Natural killer cell (primary cell): Measurements from ENCODE around the gene HTRA3. TPM values are rescaled to one million over a fixed set of nuclear protein-coding genes. Genes with fewer than 3 reads are reported as not detected.
A peak's percentile ranks its signal among the peaks of the same experiment; 100 is the strongest.

ENCODE experiments used
- ATAC-seq, 3 donors: fragments of 150-1000 bp in 2 of 3; fragments of 200-7000 bp in 1 of 3; cut with Tn5 transposase; 1 replicate in 1 of 3; 2 replicates in 2 of 3; pipeline ENCODE4 v1.10.0; 2021; ENCODE audit warnings: mild to moderate bottlenecking in 2 of 3, moderate library complexity in 2 of 3
- DNase-seq, 2 donors: peaks; one replicate each; pipeline versions ENCODE4 v3.0.0 to v3.0.0-alpha.2; 2013 to 2021; ENCODE audit warnings: mixed read lengths in 1 of 2
- H3K27ac ChIP-seq: one replicate; pipeline ENCODE4 v1.5.1; 2013; ENCODE audit warnings: mild to moderate bottlenecking, low read length
- H3K27me3 ChIP-seq: one replicate; pipeline ENCODE4 v1.6.1; 2013; ENCODE audit warnings: low read length; ENCODE audit not compliant: control insufficient read depth, insufficient read depth
- H3K36me3 ChIP-seq: one replicate; pipeline ENCODE4 v1.6.1; 2013; ENCODE audit warnings: low read length; ENCODE audit not compliant: control insufficient read depth, insufficient read depth
- H3K4me1 ChIP-seq: one replicate; pipeline ENCODE4 v1.6.1; 2013; ENCODE audit warnings: low read length; ENCODE audit not compliant: control insufficient read depth, insufficient read depth
- H3K4me3 ChIP-seq: one replicate; pipeline ENCODE4 v1.5.1; 2013; ENCODE audit warnings: low read length
- H3K9me3 ChIP-seq: one replicate; pipeline ENCODE4 v1.6.1; 2013; ENCODE audit warnings: low read length; ENCODE audit not compliant: control insufficient read depth, insufficient read depth
- H3K27ac Mint-ChIP-seq, 2 donors: one replicate each; pipeline ENCODE4 v1.8.0; 2022; ENCODE audit warnings: mild to moderate bottlenecking in 2 of 2, mixed read lengths in 2 of 2, moderate library complexity in 1 of 2
- H3K27me3 Mint-ChIP-seq, 2 donors: one replicate each; pipeline ENCODE4 v1.8.0; 2022; ENCODE audit warnings: low read depth in 2 of 2, mixed read lengths in 2 of 2
- H3K36me3 Mint-ChIP-seq: one replicate; pipeline ENCODE4 v1.8.0; 2022; ENCODE audit warnings: mixed read lengths
- H3K4me1 Mint-ChIP-seq, 2 donors: one replicate each; pipeline ENCODE4 v1.8.0; 2022; ENCODE audit warnings: mixed read lengths in 2 of 2
- H3K4me3 Mint-ChIP-seq: one replicate; pipeline ENCODE4 v1.8.0; 2022; ENCODE audit warnings: mild to moderate bottlenecking, moderate library complexity, mixed read lengths
- H3K9me3 Mint-ChIP-seq, 2 donors: one replicate each; pipeline ENCODE4 v1.8.0; 2022; ENCODE audit warnings: mixed read lengths in 2 of 2
- WGBS: methylation state at CpG from one replicate; pipeline ENCODE4 v1.1.7; 2013; ENCODE audit warnings: missing lambda C conversion rate; ENCODE audit not compliant: insufficient coverage; 5-methylcytosine and 5-hydroxymethylcytosine counted together
- intact Hi-C: fragments of 100-400 bp; cut with micrococcal nuclease; formaldehyde crosslinking; loops from one replicate; pipeline ENCODE4 v1.14.2; 2022
- total RNA-seq, 4 donors: library from RNA; stranded (reverse); fragments of 120-200 nt in 1 of 4; gene quantifications; one replicate each; pipeline versions ENCODE4 v1.2.3 to v1.2.4, GENCODE V29; 2013 to 2022
- TF ChIP-seq, protein P1 (sequence below): fragments of 200-600 bp; IDR thresholded peaks from one replicate; pipeline ENCODE4 v1.8.0; 2022; ENCODE audit warnings: antibody characterized with exemption

The HTRA3 gene
- total RNA-seq, 3 donors from 2014 or later (not counting 1 experiment from before 2014, with no cell fraction given): not detected

DNA sequence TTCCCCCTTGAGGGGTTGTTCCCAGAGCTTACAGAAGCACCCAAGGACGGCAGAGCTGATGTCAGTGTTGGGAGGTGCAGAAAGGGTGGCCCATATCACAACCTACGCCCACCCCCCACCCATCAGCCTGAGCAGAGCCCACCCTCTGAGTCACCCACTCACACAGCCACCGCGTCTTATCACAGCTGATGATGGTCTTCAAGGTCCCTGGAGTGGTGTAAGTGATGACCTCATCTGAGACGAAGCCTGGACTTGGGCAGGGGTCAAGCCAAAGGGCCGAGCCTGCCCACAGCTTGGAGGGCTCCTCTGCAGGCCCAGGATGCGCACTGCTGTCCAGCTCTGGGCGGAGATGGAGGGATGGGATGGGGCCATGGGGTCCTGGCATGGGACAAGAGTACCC is 3.0 kb upstream of the HTRA3 start:
- ATAC-seq (no peak), DNase-seq (no peak)
- intact Hi-C loops: no loop called here
- H3K4me3 Mint-ChIP-seq: no peak overlapping the region
- TF ChIP-seq, protein P1, sequence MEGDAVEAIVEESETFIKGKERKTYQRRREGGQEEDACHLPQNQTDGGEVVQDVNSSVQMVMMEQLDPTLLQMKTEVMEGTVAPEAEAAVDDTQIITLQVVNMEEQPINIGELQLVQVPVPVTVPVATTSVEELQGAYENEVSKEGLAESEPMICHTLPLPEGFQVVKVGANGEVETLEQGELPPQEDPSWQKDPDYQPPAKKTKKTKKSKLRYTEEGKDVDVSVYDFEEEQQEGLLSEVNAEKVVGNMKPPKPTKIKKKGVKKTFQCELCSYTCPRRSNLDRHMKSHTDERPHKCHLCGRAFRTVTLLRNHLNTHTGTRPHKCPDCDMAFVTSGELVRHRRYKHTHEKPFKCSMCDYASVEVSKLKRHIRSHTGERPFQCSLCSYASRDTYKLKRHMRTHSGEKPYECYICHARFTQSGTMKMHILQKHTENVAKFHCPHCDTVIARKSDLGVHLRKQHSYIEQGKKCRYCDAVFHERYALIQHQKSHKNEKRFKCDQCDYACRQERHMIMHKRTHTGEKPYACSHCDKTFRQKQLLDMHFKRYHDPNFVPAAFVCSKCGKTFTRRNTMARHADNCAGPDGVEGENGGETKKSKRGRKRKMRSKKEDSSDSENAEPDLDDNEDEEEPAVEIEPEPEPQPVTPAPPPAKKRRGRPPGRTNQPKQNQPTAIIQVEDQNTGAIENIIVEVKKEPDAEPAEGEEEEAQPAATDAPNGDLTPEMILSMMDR: no peak
- H3K27ac ChIP-seq: no peak overlapping the region
- no peak overlapping the region for H3K4me3 ChIP-seq
- H3K27me3 ChIP-seq: peaks cover 5% of the 10 kb centered on the region
- no peaks in the 10 kb centered on the region for H3K36me3 ChIP-seq
- no peaks in the 10 kb centered on the region for H3K4me1 Mint-ChIP-seq
- WGBS: 90% methylated on average over 6 of the region's 8 CpGs
- peaks cover 21 to 24% of the 10 kb centered on the region in 2 donors for H3K27me3 Mint-ChIP-seq
- H3K27ac Mint-ChIP-seq: no peak overlapping the region
- peaks cover 7% of the 10 kb centered on the region for H3K4me1 ChIP-seq
- no peaks in the 10 kb centered on the region for H3K9me3 Mint-ChIP-seq
- no peaks in the 10 kb centered on the region for H3K36me3 Mint-ChIP-seq
- H3K9me3 ChIP-seq: no peaks in the 10 kb centered on the region

DNA sequence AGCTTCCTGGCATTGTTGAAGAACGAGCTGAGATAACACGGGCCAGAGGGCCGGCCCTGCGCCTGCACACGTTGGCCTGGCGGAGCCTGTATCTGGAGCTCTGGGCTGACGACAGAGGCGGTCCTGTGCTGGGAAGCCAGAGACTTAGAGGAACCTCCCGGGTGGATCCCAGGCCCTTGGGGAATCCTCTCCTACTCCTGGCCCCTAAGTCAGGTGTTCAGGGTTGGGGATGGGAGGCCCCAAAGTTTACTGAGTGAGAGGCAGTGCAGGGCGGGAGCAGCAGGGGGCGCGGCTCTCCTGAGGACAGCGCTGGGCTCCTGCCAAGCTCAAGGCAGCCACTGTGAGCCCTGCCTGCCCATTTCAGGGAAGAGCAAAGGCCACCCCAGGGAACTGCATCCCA is 2.5 kb upstream of the HTRA3 start:
- no peaks in the 10 kb centered on the region for H3K36me3 ChIP-seq
- H3K4me3 ChIP-seq: no peak overlapping the region
- H3K4me1 ChIP-seq: peaks cover 2% of the 10 kb centered on the region
- Mint-ChIP-seq H3K9me3 (no peaks in the 10 kb centered on the region), H3K27me3 (peaks cover 23 to 25% of the 10 kb centered on the region in 2 donors), H3K4me1 (no peaks in the 10 kb centered on the region), H3K27ac (no peak overlapping the region), H3K4me3 (no peak overlapping the region), H3K36me3 (no peaks in the 10 kb centered on the region)
- ATAC-seq: peak in 1 of 3 donors; percentile 52
- TF ChIP-seq, protein P1: peak; percentile 20
- 75% methylated on average over 13 of the region's 13 CpGs for WGBS
- H3K27me3 ChIP-seq: peaks cover 5% of the 10 kb centered on the region
- H3K9me3 ChIP-seq: no peaks in the 10 kb centered on the region
- no peak overlapping the region for H3K27ac ChIP-seq
- intact Hi-C loops: no loop called here
- peak in 1 of 2 donors; percentile 9 for DNase-seq

DNA sequence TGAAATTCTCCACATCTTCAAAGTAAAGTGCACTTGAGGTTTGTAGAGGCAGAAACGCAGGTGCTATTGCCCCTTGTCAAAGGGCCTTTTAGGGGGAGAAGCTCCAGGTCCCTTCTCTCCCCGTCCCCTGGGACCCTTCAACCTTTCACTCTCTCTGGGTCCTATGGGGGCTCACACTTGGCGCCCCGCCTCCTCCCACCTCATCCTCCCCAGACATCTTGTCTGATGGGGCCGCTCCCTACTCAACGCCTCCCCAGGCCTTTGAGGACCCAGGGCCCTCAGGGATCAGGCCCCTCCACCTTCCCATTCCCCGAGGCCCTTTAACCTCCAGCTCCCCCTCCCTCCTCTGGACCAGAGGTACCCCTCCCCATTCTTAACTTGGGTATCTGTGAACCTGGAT is 1.3 kb upstream of the HTRA3 start:
- peaks cover 5% of the 10 kb centered on the region for H3K27me3 ChIP-seq
- Mint-ChIP-seq H3K9me3 (no peaks in the 10 kb centered on the region), H3K27ac (no peak overlapping the region), H3K4me3 (no peak overlapping the region), H3K4me1 (no peaks in the 10 kb centered on the region), H3K27me3 (peaks cover 23 to 26% of the 10 kb centered on the region in 2 donors), H3K36me3 (no peaks in the 10 kb centered on the region)
- H3K9me3 ChIP-seq: no peaks in the 10 kb centered on the region
- no peak overlapping the region for H3K27ac ChIP-seq
- H3K4me1 ChIP-seq: no peaks in the 10 kb centered on the region
- no peak for ATAC-seq
- 86% methylated on average over 7 of the region's 7 CpGs for WGBS
- H3K36me3 ChIP-seq: no peaks in the 10 kb centered on the region
- no peak overlapping the region for H3K4me3 ChIP-seq
- TF ChIP-seq, protein P1: no peak
- DNase-seq: no peak
- intact Hi-C loops: no loop called here

GRCh38 chr4:8268901-8269534 is 536 bp upstream of the HTRA3 start:
- TF ChIP-seq, protein P1: no peak
- intact Hi-C loops: no loop called here
- Histone ChIP-seq H3K4me3 (no peak overlapping the region), H3K27ac (no peak overlapping the region), H3K4me1 (no peaks in the 10 kb centered on the region), H3K36me3 (no peaks in the 10 kb centered on the region), H3K9me3 (no peaks in the 10 kb centered on the region), H3K27me3 (peaks cover 5% of the 10 kb centered on the region)
- WGBS: 80% methylated on average over 25 of the region's 25 CpGs
- H3K9me3 Mint-ChIP-seq: no peaks in the 10 kb centered on the region
- H3K36me3 Mint-ChIP-seq: no peaks in the 10 kb centered on the region
- ATAC-seq (no peak), DNase-seq (no peak)
- no peak overlapping the region for H3K27ac Mint-ChIP-seq
- peaks cover 23 to 29% of the 10 kb centered on the region in 2 donors for H3K27me3 Mint-ChIP-seq
- H3K4me3 Mint-ChIP-seq: no peak overlapping the region
- H3K4me1 Mint-ChIP-seq: no peaks in the 10 kb centered on the region
